ENCODE results near the gene MIA2.
"Not testable (repeated sequence)": the region's sequence is repeated elsewhere in the genome, so short reads cannot be mapped to it uniquely, and the experiment has no call there.

Gene MIA2

GRCh38 chr14:39360316-39360715, 126.6 kb downstream of the MIA2 start:
- no peak for DNase-seq (ENCODE audit: low spot score)
- in situ Hi-C loops (cut with MboI; ENCODE audit: low sequenced_read_pairs, unreplicated experiment): no loop called here
- no peak for TF ChIP-seq CTCF (IDR thresholded peaks at IDR 0.05; ENCODE audit: borderline replicate concordance, control extremely low read depth, extremely low read depth, insufficient read depth, missing control alignments)

GRCh38 chr14:39361556-39361955, 127.8 kb downstream of the MIA2 start:
- in situ Hi-C loops (cut with MboI; ENCODE audit: low sequenced_read_pairs, unreplicated experiment); DNase-seq (ENCODE audit: low spot score): not testable (repeated sequence)

GRCh38 chr14:39364509-39364908, 130.8 kb downstream of the MIA2 start:
- no peak for DNase-seq (ENCODE audit: low spot score)
- no peak for TF ChIP-seq CTCF (IDR thresholded peaks at IDR 0.05; ENCODE audit: borderline replicate concordance, control extremely low read depth, extremely low read depth, insufficient read depth, missing control alignments)
- in situ Hi-C loops (cut with MboI; ENCODE audit: low sequenced_read_pairs, unreplicated experiment): no loop called here

- no peak for TF ChIP-seq CTCF (IDR thresholded peaks at IDR 0.05; ENCODE audit: borderline replicate concordance, control extremely low read depth, extremely low read depth, insufficient read depth, missing control alignments)
- DNase-seq (ENCODE audit: low spot score): no peak
- in situ Hi-C loops (cut with MboI; ENCODE audit: low sequenced_read_pairs, unreplicated experiment): no loop called here
These were observed 131.6 kb downstream of the MIA2 start for GRCh38 chr14:39365354-39365753.

- no peak for TF ChIP-seq CTCF (IDR thresholded peaks at IDR 0.05; ENCODE audit: borderline replicate concordance, control extremely low read depth, extremely low read depth, insufficient read depth, missing control alignments)
- in situ Hi-C loops (cut with MboI; ENCODE audit: low sequenced_read_pairs, unreplicated experiment): no loop called here
These were observed 133.0 kb downstream of the MIA2 start for GRCh38 chr14:39366460-39367386.

GRCh38 chr14:39367387-39367751, 133.7 kb downstream of the MIA2 start:
- TF ChIP-seq CTCF (IDR thresholded peaks at IDR 0.05; ENCODE audit: borderline replicate concordance, control extremely low read depth, extremely low read depth, insufficient read depth, missing control alignments): no peak
- DNase-seq (ENCODE audit: low spot score): no peak
- in situ Hi-C loops (cut with MboI; ENCODE audit: low sequenced_read_pairs, unreplicated experiment): no loop called here

More at GRCh38 chr14:39366460-39367386, 133.0 kb downstream of the MIA2 start:
- DNase-seq (ENCODE audit: low spot score): no peak

GRCh38 chr14:39368261-39368959, 134.7 kb downstream of the MIA2 start:
- peak; percentile 43 for DNase-seq (ENCODE audit: low spot score)
- in situ Hi-C loops (cut with MboI; ENCODE audit: low sequenced_read_pairs, unreplicated experiment): no loop called here
- peak; percentile 22 for TF ChIP-seq CTCF (IDR thresholded peaks at IDR 0.05; ENCODE audit: borderline replicate concordance, control extremely low read depth, extremely low read depth, insufficient read depth, missing control alignments)
